SU-DHL-6 (cell line): ENCODE measurements around the gene MEIKIN.

Experiments
- H2AFZ ChIP-seq: fragments of 200-600 bp; sonication (generic); 2 replicates; pipeline ENCODE4 v1.6.1; 2014; ENCODE audit warnings: low read depth, mild to moderate bottlenecking, moderate library complexity, mixed read lengths, antibody characterized with exemption, low read length; ENCODE audit not compliant: severe bottlenecking
- H3F3A ChIP-seq: fragments of 200-600 bp; shearing (Covaris generic); 2 replicates; pipeline ENCODE4 v1.6.0; 2016; ENCODE audit warnings: antibody characterized with exemption, mild to moderate bottlenecking; ENCODE audit not compliant: insufficient read depth
- H3K27ac ChIP-seq: fragments of 200-600 bp; sonication (generic); 2 replicates; pipeline ENCODE4 v1.5.1; 2016; ENCODE audit warnings: low read depth, mild to moderate bottlenecking, low read length, moderate library complexity, mixed read lengths
- H3K27me3 ChIP-seq: fragments of 200-600 bp; sonication (generic), shearing (Covaris generic); 2 replicates; pipeline ENCODE4 v1.6.0; 2014; ENCODE audit warnings: mild to moderate bottlenecking, low read length
- H3K36me3 ChIP-seq: fragments of 200-600 bp; sonication (generic); 2 replicates; pipeline ENCODE4 v1.6.1; 2014; ENCODE audit warnings: mild to moderate bottlenecking, low read length, mixed read lengths
- H3K4me2 ChIP-seq: fragments of 300-600, 200-600 bp; shearing (Covaris generic), sonication (generic); 2 replicates; pipeline ENCODE4 v1.6.0; 2014; ENCODE audit warnings: low read length, low read depth, mild to moderate bottlenecking; ENCODE audit not compliant: poor library complexity, severe bottlenecking
- H3K4me3 ChIP-seq: fragments of 200-600 bp; sonication (generic); 2 replicates; pipeline ENCODE4 v1.5.1; 2014; ENCODE audit warnings: antibody characterized with exemption, low read length, mild to moderate bottlenecking, mixed read lengths; ENCODE audit not compliant: insufficient read depth, poor library complexity, severe bottlenecking
- H3K79me2 ChIP-seq: fragments of 200-600 bp; sonication (generic); 2 replicates; pipeline ENCODE4 v1.6.1; 2014; ENCODE audit warnings: mild to moderate bottlenecking, low read length, moderate library complexity; ENCODE audit not compliant: insufficient read depth
- H3K9ac ChIP-seq: fragments of 200-600 bp; sonication (generic); 2 replicates; pipeline ENCODE4 v1.7.0; 2014; ENCODE audit warnings: mild to moderate bottlenecking, low read length
- H3K9me2 ChIP-seq: fragments of 200-600 bp; sonication (generic); replicated peaks from 2 replicates; pipeline ENCODE4 v1.6.1; 2014; ENCODE audit warnings: low read length; ENCODE audit not compliant: insufficient read depth
- H3K9me3 ChIP-seq: fragments of 200-600 bp; sonication (generic); 2 replicates; pipeline ENCODE4 v1.6.1; 2014; ENCODE audit warnings: low read length, mixed read lengths; ENCODE audit not compliant: insufficient read depth
- H4K20me1 ChIP-seq: fragments of 200-600 bp; sonication (generic); 2 replicates; pipeline ENCODE4 v1.6.1; 2014; ENCODE audit warnings: low read depth, mild to moderate bottlenecking, antibody characterized with exemption, low read length, moderate library complexity, mixed read lengths
- CTCF ChIP-seq: fragments of 200-600 bp; sonication (generic); IDR thresholded peaks from one replicate; pipeline ENCODE4 v1.5.1; 2017; ENCODE audit warnings: antibody characterized with exemption, mild to moderate bottlenecking, low read length, moderate library complexity; ENCODE audit not compliant: insufficient read depth, poor library complexity, severe bottlenecking
- EZH2phosphoT487 ChIP-seq: fragments of 200-600 bp; sonication (generic), shearing (Covaris generic); conservative IDR thresholded peaks from 2 replicates; pipeline ENCODE4 v1.6.1; 2018; ENCODE audit warnings: mild to moderate bottlenecking, antibody characterized with exemption, low read length, moderate library complexity, mixed read lengths

Gene MEIKIN

GRCh38 chr5:131854134-131854533, 91.3 kb downstream of the MEIKIN start:
- Histone ChIP-seq H3K9me2 (no peaks in the 10 kb centered on the region), H4K20me1 (no peaks in the 10 kb centered on the region), H2AFZ (no peak overlapping the region), H3K4me3 (no peak overlapping the region), H3K27me3 (no peaks in the 10 kb centered on the region; the same call in 1 of the 2 replicates), H3K36me3 (no peaks in the 10 kb centered on the region), H3K9me3 (no peaks in the 10 kb centered on the region), H3K27ac (no peak overlapping the region), H3F3A (no peaks in the 10 kb centered on the region), H3K79me2 (no peaks in the 10 kb centered on the region), H3K4me2 (no peak overlapping the region), H3K9ac (no peak overlapping the region)
- TF ChIP-seq EZH2phosphoT487 = no peak
- TF ChIP-seq CTCF = no peak

- Histone ChIP-seq H4K20me1 (no peaks in the 10 kb centered on the region), H3K27me3 (no peaks in the 10 kb centered on the region), H2AFZ (no peak overlapping the region), H3K79me2 (no peaks in the 10 kb centered on the region), H3K9ac (no peak overlapping the region), H3K4me3 (no peak overlapping the region), H3K9me2 (no peaks in the 10 kb centered on the region), H3K36me3 (0 out of 2 replicates have a peak, but pooled peaks cover 3% of the 10 kb centered on the region), H3K27ac (no peak overlapping the region), H3F3A (no peaks in the 10 kb centered on the region), H3K9me3 (peaks cover 16% of the 10 kb centered on the region; the same call in 1 of the 2 replicates), H3K4me2 (no peak overlapping the region)
- no peak for TF ChIP-seq EZH2phosphoT487
- TF ChIP-seq CTCF = no peak
These were observed 96.8 kb downstream of the MEIKIN start for GRCh38 chr5:131848662-131849061.

- Histone ChIP-seq H3K4me2 (no peak overlapping the region), H3K9me3 (peaks cover 24% of the 10 kb centered on the region; the same call in 1 of the 2 replicates)
These were observed 98.9 kb downstream of the MEIKIN start for GRCh38 chr5:131846536-131846935.

More at GRCh38 chr5:131846536-131846935, 98.9 kb downstream of the MEIKIN start:
- no peaks in the 10 kb centered on the region for H3F3A ChIP-seq
- 0 out of 2 replicates have a peak, but pooled peaks cover 3% of the 10 kb centered on the region for H3K36me3 ChIP-seq
- TF ChIP-seq EZH2phosphoT487 (no peak), CTCF (no peak)
- H3K27ac ChIP-seq = no peak overlapping the region
- H2AFZ ChIP-seq = no peak overlapping the region
- no peaks in the 10 kb centered on the region for H3K9me2 ChIP-seq
- no peaks in the 10 kb centered on the region for H3K79me2 ChIP-seq
- no peaks in the 10 kb centered on the region for H4K20me1 ChIP-seq
- no peak overlapping the region for H3K9ac ChIP-seq
- no peak overlapping the region for H3K4me3 ChIP-seq
- H3K27me3 ChIP-seq = no peaks in the 10 kb centered on the region
